HepG2 (cell line): ENCODE measurements around the gene PKD1L1. TPM values are rescaled to one million over a fixed set of nuclear protein-coding genes. Genes with fewer than 3 reads are reported as not detected.

Source experiments
- ATAC-seq: fragments of 200-7000 bp; cut with Tn5 transposase; 3 replicates; pipeline ENCODE4 v1.9.1; 2020; ENCODE audit warnings: mild to moderate bottlenecking, moderate library complexity
- BruUV-seq: library from RNA; stranded (reverse); fragments of 400-500 nt; replicated peaks from 2 replicates; lab custom pipeline; 2021; lab: Mats Ljungman, UMichigan
- CTCF ChIA-PET: fragments of 300-600 bp; formaldehyde crosslinking; extraction: SDS; loops from one replicate; lab custom pipeline; 2021; ENCODE audit warnings: low total read pairs, inconsistent platforms, low intra/inter-chr PET ratio; lab: Yijun Ruan, JAX
- POLR2A ChIA-PET: fragments of 350-600 bp; sonication (Branson Sonifier 250); formaldehyde crosslinking; loops from one replicate; lab custom pipeline; 2020; ENCODE audit warnings: antibody characterized with exemption, inconsistent platforms; lab: Yijun Ruan, JAX
- DNase-seq: peaks from one replicate; pipeline ENCODE4 v3.0.0-alpha.2; 2015; ENCODE audit warnings: low spot score
- FAIRE-seq: peaks from 3 replicates; lab custom pipeline; 2011; peaks lifted over from hg19 to GRCh38; lab: Jason Lieb, UNC
- H2AFZ ChIP-seq: one replicate; pipeline ENCODE4 v1.6.1; 2011; ENCODE audit warnings: low read length, inconsistent platforms
- H3K27ac ChIP-seq: fragments of 300-600 bp; 3 replicates; pipeline ENCODE4 v1.8.0; 2011; ENCODE audit warnings: mixed run types, mild to moderate bottlenecking, mixed read lengths, low read length, inconsistent platforms; ENCODE audit not compliant: insufficient read depth; ENCODE audit errors: extremely low read length
- H3K27me3 ChIP-seq, 2 experiments: fragments of 200-600 bp in 1 of 2; 2 replicates in 1 of 2; 3 replicates in 1 of 2; pipeline versions ENCODE4 v1.6.0 to v1.8.0; 2011; ENCODE audit warnings: low read length in 2 of 2, mild to moderate bottlenecking in 2 of 2, moderate library complexity in 2 of 2, inconsistent platforms in 1 of 2; ENCODE audit not compliant: insufficient read depth in 2 of 2, control insufficient read depth in 1 of 2
- H3K36me3 ChIP-seq, 2 experiments: fragments of 200-600 bp in 1 of 2; replicated peaks in 1 of 2; 2 replicates in 1 of 2; 3 replicates in 1 of 2; pipeline versions ENCODE4 v1.5.1 to v1.8.0; 2011; ENCODE audit warnings: low read length in 2 of 2, inconsistent platforms in 1 of 2; ENCODE audit not compliant: insufficient read depth in 2 of 2, control insufficient read depth in 1 of 2
- H3K4me1 ChIP-seq: 2 replicates; pipeline ENCODE4 v1.5.1; 2012; ENCODE audit warnings: low read length, inconsistent platforms; ENCODE audit not compliant: insufficient read depth
- H3K4me2 ChIP-seq: 2 replicates; pipeline ENCODE4 v1.6.0; 2011; ENCODE audit warnings: low read depth, low read length, inconsistent platforms
- H3K4me3 ChIP-seq, 3 experiments: fragments of 200-600 bp in 1 of 3; sonication (generic), shearing (Covaris generic) in 1 of 3; replicated peaks in 1 of 3; 2 replicates each; pipeline ENCODE4 v1.5.1; 2011 to 2016; ENCODE audit warnings: low read length in 3 of 3, inconsistent platforms in 2 of 3, low read depth in 2 of 3, mild to moderate bottlenecking in 2 of 3, control low read depth in 1 of 3, mixed read lengths in 1 of 3; ENCODE audit not compliant: insufficient read depth in 1 of 3
- H3K79me2 ChIP-seq: one replicate; pipeline ENCODE4 v1.6.1; 2011; ENCODE audit warnings: low read length, inconsistent platforms; ENCODE audit not compliant: insufficient read depth
- H3K9ac ChIP-seq: 2 replicates; pipeline ENCODE4 v1.6.0; 2011; ENCODE audit warnings: mild to moderate bottlenecking, low read depth, low read length, inconsistent platforms; ENCODE audit not compliant: insufficient read depth
- H3K9me3 ChIP-seq: 2 replicates; pipeline ENCODE4 v1.5.1; 2012; ENCODE audit warnings: mild to moderate bottlenecking, low read length
- H4K20me1 ChIP-seq: 2 replicates; pipeline ENCODE4 v1.6.0; 2011; ENCODE audit warnings: inconsistent platforms, mild to moderate bottlenecking, low read length, moderate library complexity; ENCODE audit not compliant: insufficient read depth
- AHR ChIP-seq: IDR thresholded peaks from 2 replicates; pipeline ENCODE4 v1.6.1; 2018; ENCODE audit warnings: missing genetic modification reagents, missing compliant biosample characterization
- CC2D1A ChIP-seq: sonication (generic); formaldehyde crosslinking; IDR thresholded peaks from 2 replicates; pipeline ENCODE4 v1.8.1; 2023; ENCODE audit warnings: mild to moderate bottlenecking, missing genetic modification reagents
- DNMT3B ChIP-seq: conservative IDR thresholded peaks from 2 replicates; pipeline ENCODE4 v1.6.1; 2016; ENCODE audit warnings: missing biosample characterization, control low read depth
- KLF9 ChIP-seq: IDR thresholded peaks from 2 replicates; pipeline ENCODE4 v1.6.1; 2016; ENCODE audit warnings: low read depth
- MBD4 ChIP-seq: IDR thresholded peaks from 2 replicates; pipeline ENCODE4 v1.6.1; 2012; ENCODE audit warnings: low read length, inconsistent platforms, borderline replicate concordance
- SALL1 ChIP-seq: sonication (generic); formaldehyde crosslinking; IDR thresholded peaks from 2 replicates; pipeline ENCODE4 v1.8.0; 2022; ENCODE audit warnings: mild to moderate bottlenecking, missing genetic modification reagents
- SIN3B ChIP-seq: fragments of 150-350 bp; IDR thresholded peaks from 2 replicates; pipeline ENCODE4 v1.6.1; 2014; ENCODE audit warnings: low read length
- SMAD1 ChIP-seq: sonication (generic); formaldehyde crosslinking; IDR thresholded peaks from 2 replicates; pipeline ENCODE4 v1.4.0; 2020; ENCODE audit warnings: missing genetic modification reagents, low read depth, mild to moderate bottlenecking, borderline replicate concordance
- ZKSCAN1 ChIP-seq: fragments of 150-350 bp; IDR thresholded peaks from 2 replicates; pipeline ENCODE4 v1.6.1; 2014; ENCODE audit warnings: low read length
- ZNF510 ChIP-seq: sonication (generic); formaldehyde crosslinking; IDR thresholded peaks from 2 replicates; pipeline ENCODE4 v1.4.0; 2020; ENCODE audit warnings: low read depth, mild to moderate bottlenecking, missing genetic modification reagents
- ZNF709 ChIP-seq: sonication (generic); formaldehyde crosslinking; IDR thresholded peaks from 2 replicates; pipeline ENCODE4 v1.5.0; 2020; ENCODE audit warnings: mild to moderate bottlenecking, missing genetic modification reagents
- ZNF737 ChIP-seq: sonication (generic); formaldehyde crosslinking; IDR thresholded peaks from 2 replicates; pipeline ENCODE4 v1.5.0; 2020; ENCODE audit warnings: missing genetic modification reagents, mild to moderate bottlenecking, borderline replicate concordance
- ZNF773 ChIP-seq: sonication (generic); formaldehyde crosslinking; IDR thresholded peaks from 2 replicates; pipeline ENCODE4 v1.4.0; 2020; ENCODE audit warnings: missing genetic modification reagents, borderline replicate concordance
- WGBS: methylation state at CpG from one replicate; pipeline ENCODE4 v1.1.6; 2017; ENCODE audit warnings: low lambda C conversion rate; 5-methylcytosine and 5-hydroxymethylcytosine counted together
- in situ Hi-C: cut with HindIII; loops from 2 replicates; pipeline ENCODE4 v1.10.0; 2017; ENCODE audit warnings: low pct_unique_long_range_greater_than_20kb; ENCODE audit not compliant: extremely low pct_ligation_motif_present
- intact Hi-C: fragments of 100-400 bp; cut with micrococcal nuclease; formaldehyde crosslinking; loops from one replicate; pipeline ENCODE4 v1.10.0; 2022; ENCODE audit not compliant: unreplicated experiment
- polyA plus RNA-seq, 8 experiments: library from polyadenylated mRNA; depleted of rRNA in 3 of 8; stranded (reverse) in 7 of 8; unstranded in 1 of 8; fragments of >200 nt; fragmentation: Illumina TruSeq in 4 of 8; extraction: Trizol in 4 of 8; gene quantifications; 2 replicates each; pipeline versions ENCODE4 v1.2.1 to v1.2.3, GENCODE V29; 2011 to 2016; ENCODE audit warnings: low read depth in 4 of 8, missing spikeins in 1 of 8, mixed read lengths in 1 of 8; ENCODE audit not compliant: insufficient read depth in 1 of 8
- total RNA-seq, 5 experiments: library from RNA; depleted of rRNA; stranded (reverse); fragments of >200 nt; fragmentation: Illumina TruSeq; extraction: Trizol; gene quantifications; 2 replicates each; pipeline ENCODE4 v1.2.3, GENCODE V29; 2016; ENCODE audit warnings: low read depth in 1 of 5
- TF ChIP-seq, protein P1 (sequence below): IDR thresholded peaks from 2 replicates; pipeline ENCODE4 v1.6.1; 2018; ENCODE audit warnings: missing genetic modification reagents
- TF ChIP-seq, protein P2 (sequence below): sonication (generic); formaldehyde crosslinking; IDR thresholded peaks from 2 replicates; pipeline ENCODE4 v1.4.0; 2020; ENCODE audit warnings: mild to moderate bottlenecking, missing genetic modification reagents

Gene PKD1L1
- total and polyA plus RNA-seq, 2 of the 13 experiments (the other 11 are each of a cell fraction or from before 2014, with no cell fraction given), result 0.01 TPM; not detected in 1

DNA sequence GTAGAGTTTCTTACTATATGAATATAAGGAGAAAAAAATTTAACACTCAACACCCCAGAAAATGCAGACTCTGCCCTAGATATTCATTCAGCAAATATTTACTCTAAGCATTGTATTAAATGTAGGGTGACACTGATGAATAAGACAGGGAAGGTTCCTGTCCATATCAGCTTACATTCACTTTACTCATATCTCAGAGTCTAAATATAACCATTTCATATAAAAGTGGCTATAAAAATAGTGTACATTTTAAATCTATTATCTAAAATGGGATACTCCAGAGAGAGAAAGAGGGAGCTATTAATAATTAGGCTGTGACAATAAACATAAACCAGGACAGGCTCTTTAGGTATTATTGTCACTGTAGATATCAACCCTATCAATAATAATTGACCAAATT lies 104.0 kb downstream of the PKD1L1 start (continued):
- TF ChIP-seq, protein P1, sequence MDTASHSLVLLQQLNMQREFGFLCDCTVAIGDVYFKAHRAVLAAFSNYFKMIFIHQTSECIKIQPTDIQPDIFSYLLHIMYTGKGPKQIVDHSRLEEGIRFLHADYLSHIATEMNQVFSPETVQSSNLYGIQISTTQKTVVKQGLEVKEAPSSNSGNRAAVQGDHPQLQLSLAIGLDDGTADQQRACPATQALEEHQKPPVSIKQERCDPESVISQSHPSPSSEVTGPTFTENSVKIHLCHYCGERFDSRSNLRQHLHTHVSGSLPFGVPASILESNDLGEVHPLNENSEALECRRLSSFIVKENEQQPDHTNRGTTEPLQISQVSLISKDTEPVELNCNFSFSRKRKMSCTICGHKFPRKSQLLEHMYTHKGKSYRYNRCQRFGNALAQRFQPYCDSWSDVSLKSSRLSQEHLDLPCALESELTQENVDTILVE, result no peak
- TF ChIP-seq, all 625 proteins: peak for 0

DNA sequence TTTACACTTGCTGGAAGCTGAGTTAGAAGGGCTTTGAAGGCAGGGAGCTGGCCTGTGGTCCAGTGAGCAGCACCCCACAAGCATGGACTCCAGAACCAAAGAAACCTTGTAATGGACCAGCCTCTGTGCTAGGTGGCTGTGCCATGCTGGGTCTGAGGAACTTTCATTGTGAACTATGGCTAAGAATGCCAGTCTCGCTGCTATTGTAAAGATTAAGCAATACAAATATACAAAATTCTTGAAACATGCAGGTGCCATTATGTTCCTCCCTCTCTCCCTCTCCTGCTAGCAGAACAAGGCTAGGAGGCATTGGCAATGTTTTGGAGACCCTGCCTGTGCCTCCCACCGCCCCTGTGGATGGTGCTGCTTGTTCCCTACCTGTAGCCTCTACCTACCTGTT lies 105.0 kb downstream of the PKD1L1 start:
- H3K9ac ChIP-seq, result no peak overlapping the region
- H3K36me3 ChIP-seq, result no peaks in the 10 kb centered on the region
- no peak for FAIRE-seq
- no peak for TF ChIP-seq ZNF709 (CRISPR knock-in tag)
- no peak for TF ChIP-seq ZNF737
- TF ChIP-seq ZNF510, result no peak
- TF ChIP-seq ZNF773 (CRISPR knock-in tag), result no peak
- TF ChIP-seq DNMT3B (CRISPR knock-in tag), result no peak
- TF ChIP-seq SMAD1 (CRISPR knock-in tag), result no peak
- no peak for TF ChIP-seq SIN3B
- TF ChIP-seq AHR, result no peak
- no peak for TF ChIP-seq SALL1 (CRISPR knock-in tag)
- TF ChIP-seq ZKSCAN1, result no peak
- no peak for TF ChIP-seq MBD4
- TF ChIP-seq CC2D1A (CRISPR knock-in tag), result no peak
- TF ChIP-seq KLF9, result no peak
- TF ChIP-seq, protein P2, sequence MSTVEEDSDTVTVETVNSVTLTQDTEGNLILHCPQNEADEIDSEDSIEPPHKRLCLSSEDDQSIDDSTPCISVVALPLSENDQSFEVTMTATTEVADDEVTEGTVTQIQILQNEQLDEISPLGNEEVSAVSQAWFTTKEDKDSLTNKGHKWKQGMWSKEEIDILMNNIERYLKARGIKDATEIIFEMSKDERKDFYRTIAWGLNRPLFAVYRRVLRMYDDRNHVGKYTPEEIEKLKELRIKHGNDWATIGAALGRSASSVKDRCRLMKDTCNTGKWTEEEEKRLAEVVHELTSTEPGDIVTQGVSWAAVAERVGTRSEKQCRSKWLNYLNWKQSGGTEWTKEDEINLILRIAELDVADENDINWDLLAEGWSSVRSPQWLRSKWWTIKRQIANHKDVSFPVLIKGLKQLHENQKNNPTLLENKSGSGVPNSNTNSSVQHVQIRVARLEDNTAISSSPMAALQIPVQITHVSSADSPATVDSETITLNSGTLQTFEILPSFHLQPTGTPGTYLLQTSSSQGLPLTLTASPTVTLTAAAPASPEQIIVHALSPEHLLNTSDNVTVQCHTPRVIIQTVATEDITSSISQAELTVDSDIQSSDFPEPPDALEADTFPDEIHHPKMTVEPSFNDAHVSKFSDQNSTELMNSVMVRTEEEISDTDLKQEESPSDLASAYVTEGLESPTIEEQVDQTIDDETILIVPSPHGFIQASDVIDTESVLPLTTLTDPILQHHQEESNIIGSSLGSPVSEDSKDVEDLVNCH, result no peak
- no peak for DNase-seq
- H3K4me2 ChIP-seq, result no peak overlapping the region
- CTCF ChIA-PET, result no interaction called here
- intact Hi-C loops, result no loop called here
- no peaks in the 10 kb centered on the region for H4K20me1 ChIP-seq
- ATAC-seq, result no peak
- no peaks in the 10 kb centered on the region for H3K9me3 ChIP-seq
- BruUV-seq, result no TSS peak
- H3K4me3 ChIP-seq, result no peak overlapping the region
- POLR2A ChIA-PET, result no interaction called here
- in situ Hi-C loops, result loop anchor here (25.0 kb wide), 1 partner anchor 556 kb away; no protein-coding TSS in a partner anchor
- no peak overlapping the region for H2AFZ ChIP-seq
- no peak overlapping the region for H3K27ac ChIP-seq
- H3K27me3 ChIP-seq, result peaks cover 2 to 39% of the 10 kb centered on the region in 2 experiments; a peak in 4 of 5 replicates
- H3K4me1 ChIP-seq, result no peaks in the 10 kb centered on the region
- no peaks in the 10 kb centered on the region for H3K79me2 ChIP-seq
- 0% methylated on average over 1 of the region's 2 CpGs for WGBS
